GM12874 (cell line): ENCODE data around the gene ERO1A.

ENCODE experiments used
- TF ChIP-seq, protein P1 (sequence below): IDR thresholded peaks from 2 replicates; pipeline ENCODE4 v1.5.1; 2011; ENCODE audit warnings: low read depth, mild to moderate bottlenecking, control low read depth, low read length, moderate library complexity; ENCODE audit not compliant: insufficient read depth

Gene ERO1A

GRCh38 chr14:52706724-52707706 is 11.7 kb upstream of the ERO1A start, which contains the start of gene PSMC6:
Gene PSMC6 (plus strand): TSS chr14:52707200. CDS start chr14:52707220, 20 bp downstream.
- TF ChIP-seq, protein P1, sequence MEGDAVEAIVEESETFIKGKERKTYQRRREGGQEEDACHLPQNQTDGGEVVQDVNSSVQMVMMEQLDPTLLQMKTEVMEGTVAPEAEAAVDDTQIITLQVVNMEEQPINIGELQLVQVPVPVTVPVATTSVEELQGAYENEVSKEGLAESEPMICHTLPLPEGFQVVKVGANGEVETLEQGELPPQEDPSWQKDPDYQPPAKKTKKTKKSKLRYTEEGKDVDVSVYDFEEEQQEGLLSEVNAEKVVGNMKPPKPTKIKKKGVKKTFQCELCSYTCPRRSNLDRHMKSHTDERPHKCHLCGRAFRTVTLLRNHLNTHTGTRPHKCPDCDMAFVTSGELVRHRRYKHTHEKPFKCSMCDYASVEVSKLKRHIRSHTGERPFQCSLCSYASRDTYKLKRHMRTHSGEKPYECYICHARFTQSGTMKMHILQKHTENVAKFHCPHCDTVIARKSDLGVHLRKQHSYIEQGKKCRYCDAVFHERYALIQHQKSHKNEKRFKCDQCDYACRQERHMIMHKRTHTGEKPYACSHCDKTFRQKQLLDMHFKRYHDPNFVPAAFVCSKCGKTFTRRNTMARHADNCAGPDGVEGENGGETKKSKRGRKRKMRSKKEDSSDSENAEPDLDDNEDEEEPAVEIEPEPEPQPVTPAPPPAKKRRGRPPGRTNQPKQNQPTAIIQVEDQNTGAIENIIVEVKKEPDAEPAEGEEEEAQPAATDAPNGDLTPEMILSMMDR = no peak

DNA sequence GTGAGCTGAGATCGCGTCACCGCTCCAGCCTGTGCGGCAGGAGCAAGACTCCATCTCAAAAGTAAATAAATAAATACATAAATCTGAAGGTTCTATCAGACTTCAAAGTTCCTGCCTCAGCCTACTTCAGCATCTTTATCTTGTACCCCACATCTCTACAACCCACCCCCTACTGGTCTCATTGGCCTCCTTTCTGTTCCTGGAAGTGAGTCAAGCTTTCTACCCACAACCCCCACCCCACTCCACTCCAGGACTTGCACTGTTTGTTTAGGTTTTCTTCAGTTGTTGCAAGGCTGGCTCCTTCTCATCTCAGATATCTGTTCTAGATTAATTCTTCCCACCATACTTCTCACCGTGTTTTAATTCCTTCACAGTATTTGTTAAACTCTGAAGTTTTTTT is 10.9 kb upstream of the ERO1A start:
- TF ChIP-seq, protein P1 = no peak

DNA sequence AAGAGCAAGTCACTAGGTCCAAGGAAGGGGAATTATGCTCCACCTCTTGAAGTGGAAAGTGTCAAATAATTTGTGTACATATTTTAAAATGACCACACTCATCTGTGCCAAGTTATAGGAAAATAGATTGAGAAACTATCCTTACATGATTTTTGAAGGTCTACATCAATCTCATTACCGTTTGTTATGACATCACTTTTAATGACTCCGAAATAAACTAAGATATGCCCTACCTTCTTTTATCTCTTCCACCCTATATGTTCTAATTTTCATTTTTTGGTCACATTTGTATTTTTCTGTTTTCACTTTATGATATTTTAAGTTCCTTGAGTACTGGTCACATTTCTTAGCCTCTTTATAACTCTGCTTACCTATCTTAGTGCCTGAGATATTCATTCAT is 8.3 kb upstream of the ERO1A start:
- TF ChIP-seq, protein P1 = no peak

GRCh38 chr14:52703225-52703624 is 7.9 kb upstream of the ERO1A start:
- TF ChIP-seq, protein P1 = no peak

GRCh38 chr14:52701223-52701622 is 5.9 kb upstream of the ERO1A start:
- TF ChIP-seq, protein P1 = no peak

DNA sequence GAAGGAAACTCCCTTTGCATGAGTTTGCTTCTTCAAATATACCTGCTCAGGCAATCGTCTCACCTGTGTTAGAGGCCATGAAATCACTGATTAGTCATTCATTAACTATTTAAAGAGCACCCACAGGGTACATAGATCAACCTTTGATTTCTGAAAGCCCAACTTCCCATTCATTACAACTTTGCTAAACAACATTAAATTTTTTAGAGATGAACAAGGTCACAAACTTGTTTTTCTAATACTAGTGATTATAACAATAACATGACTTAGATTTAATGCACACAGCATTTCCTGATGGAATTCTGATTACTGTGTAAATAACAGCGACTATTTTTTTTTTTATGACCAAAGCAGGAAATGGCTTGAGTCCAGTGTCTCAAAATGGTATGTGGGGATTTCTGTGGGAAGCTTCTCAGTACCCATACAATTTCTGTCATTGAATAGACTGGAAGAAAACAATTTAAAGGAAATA is 5.4 kb upstream of the ERO1A start:
- TF ChIP-seq, protein P1 = no peak

- TF ChIP-seq, protein P1 = no peak
Observed at GRCh38 chr14:52694761-52695480, 437 bp downstream of the ERO1A start.
